Neural crest cell (in vitro differentiated cells): ENCODE measurements around the gene SLC6A11. TPM values are rescaled to one million over a fixed set of nuclear protein-coding genes. Genes with fewer than 3 reads are reported as not detected.

Experiments
- DNase-seq: peaks from one replicate; pipeline ENCODE4 v3.0.0; 2021; ENCODE audit warnings: low read depth, mixed read lengths, low spot score
- H3K27ac Mint-ChIP-seq: one replicate; pipeline ENCODE4 v1.8.0; 2021; ENCODE audit warnings: mild to moderate bottlenecking, mixed read lengths; ENCODE audit not compliant: unreplicated experiment
- H3K27me3 Mint-ChIP-seq: 2 replicates; pipeline ENCODE4 v1.8.0; 2021; ENCODE audit warnings: low read depth, mild to moderate bottlenecking, mixed read lengths
- H3K36me3 Mint-ChIP-seq: 2 replicates; pipeline ENCODE4 v1.8.0; 2021; ENCODE audit warnings: low read depth, mild to moderate bottlenecking, mixed read lengths
- H3K4me1 Mint-ChIP-seq: 2 replicates; pipeline ENCODE4 v1.8.0; 2021; ENCODE audit warnings: mixed read lengths
- H3K4me3 Mint-ChIP-seq: one replicate; pipeline ENCODE4 v1.8.0; 2021; ENCODE audit warnings: mild to moderate bottlenecking, mixed read lengths
- H3K9me3 Mint-ChIP-seq: 2 replicates; pipeline ENCODE4 v1.8.0; 2021; ENCODE audit warnings: mixed read lengths
- total RNA-seq: library from RNA; stranded (reverse); gene quantifications from 2 replicates; pipeline ENCODE4 v1.2.1, GENCODE V29; 2021
- TF ChIP-seq, protein P1 (sequence below): fragments of 200-600 bp; sonication (generic); conservative IDR thresholded peaks from 2 replicates; pipeline ENCODE4 v1.5.0; 2021; ENCODE audit warnings: antibody characterized with exemption, mild to moderate bottlenecking

SLC6A11 gene
- total RNA-seq, 1 donor from 2014 or later: 2.1 TPM

DNA sequence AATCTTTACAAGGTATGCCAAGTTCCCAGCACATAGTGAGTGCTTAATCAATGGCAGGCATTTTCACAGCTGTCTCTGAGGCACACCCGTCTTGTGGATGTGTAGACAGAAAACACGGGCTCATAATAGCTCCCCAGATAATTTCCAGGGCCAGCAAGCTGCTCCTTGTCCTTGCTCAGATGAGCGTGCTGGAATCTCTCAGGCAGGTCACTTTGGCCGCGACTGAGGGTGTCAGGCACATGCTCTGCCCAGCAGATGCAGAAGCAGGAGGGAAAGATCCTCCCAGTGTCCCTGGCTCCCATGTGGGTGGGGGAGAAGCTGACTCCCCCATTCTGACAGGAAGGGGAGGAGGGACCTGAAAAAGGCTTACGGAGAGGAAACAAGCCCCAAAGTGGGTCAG is 141.0 kb downstream of the SLC6A11 start:
- Mint-ChIP-seq H3K4me1 (no peaks in the 10 kb centered on the region), H3K27me3 (peaks cover 19% of the 10 kb centered on the region), H3K36me3 (no peaks in the 10 kb centered on the region), H3K9me3 (no peaks in the 10 kb centered on the region), H3K4me3 (no peak overlapping the region), H3K27ac (no peak overlapping the region)
- DNase-seq: no peak
- TF ChIP-seq, protein P1, sequence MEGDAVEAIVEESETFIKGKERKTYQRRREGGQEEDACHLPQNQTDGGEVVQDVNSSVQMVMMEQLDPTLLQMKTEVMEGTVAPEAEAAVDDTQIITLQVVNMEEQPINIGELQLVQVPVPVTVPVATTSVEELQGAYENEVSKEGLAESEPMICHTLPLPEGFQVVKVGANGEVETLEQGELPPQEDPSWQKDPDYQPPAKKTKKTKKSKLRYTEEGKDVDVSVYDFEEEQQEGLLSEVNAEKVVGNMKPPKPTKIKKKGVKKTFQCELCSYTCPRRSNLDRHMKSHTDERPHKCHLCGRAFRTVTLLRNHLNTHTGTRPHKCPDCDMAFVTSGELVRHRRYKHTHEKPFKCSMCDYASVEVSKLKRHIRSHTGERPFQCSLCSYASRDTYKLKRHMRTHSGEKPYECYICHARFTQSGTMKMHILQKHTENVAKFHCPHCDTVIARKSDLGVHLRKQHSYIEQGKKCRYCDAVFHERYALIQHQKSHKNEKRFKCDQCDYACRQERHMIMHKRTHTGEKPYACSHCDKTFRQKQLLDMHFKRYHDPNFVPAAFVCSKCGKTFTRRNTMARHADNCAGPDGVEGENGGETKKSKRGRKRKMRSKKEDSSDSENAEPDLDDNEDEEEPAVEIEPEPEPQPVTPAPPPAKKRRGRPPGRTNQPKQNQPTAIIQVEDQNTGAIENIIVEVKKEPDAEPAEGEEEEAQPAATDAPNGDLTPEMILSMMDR: no peak

DNA sequence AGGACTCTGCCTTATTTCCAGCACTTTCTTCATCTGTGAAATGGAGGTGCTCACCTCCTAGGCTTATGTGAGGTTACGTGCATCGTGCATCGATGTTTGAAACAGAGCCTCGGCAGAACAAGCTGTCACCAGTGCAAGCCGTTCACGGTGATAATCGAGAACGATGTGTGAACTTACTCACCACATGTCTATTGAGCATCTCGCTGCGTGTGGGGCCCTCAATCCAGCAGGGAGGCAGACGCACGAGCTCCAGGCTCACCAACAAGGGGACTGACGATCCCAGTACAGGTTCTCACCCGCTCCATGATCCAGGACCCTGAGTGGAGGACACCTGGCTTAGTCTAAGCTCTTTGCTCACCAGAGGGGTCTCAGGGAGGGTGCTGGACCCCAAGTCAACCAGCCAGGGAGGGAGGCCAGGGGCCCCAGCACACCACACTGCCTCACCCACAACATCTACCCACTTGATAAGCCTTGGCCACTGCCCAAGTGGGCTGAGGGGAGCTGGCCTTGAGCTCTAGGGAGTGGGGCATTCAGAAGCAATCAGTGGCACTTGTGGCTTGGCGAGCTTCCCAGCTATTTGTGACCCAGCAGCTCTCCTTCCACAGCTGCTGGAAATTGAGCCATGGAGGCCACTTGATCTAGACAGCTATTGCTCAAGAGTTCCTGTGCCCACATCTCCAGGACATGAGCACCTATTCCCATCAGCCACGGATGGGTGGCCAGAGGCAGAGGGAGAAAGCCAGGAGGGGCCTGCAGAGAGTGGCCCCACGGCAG is 142.1 kb downstream of the SLC6A11 start:
- Mint-ChIP-seq H3K27me3 (peaks cover 29% of the 10 kb centered on the region), H3K36me3 (no peaks in the 10 kb centered on the region), H3K9me3 (no peaks in the 10 kb centered on the region), H3K4me1 (no peaks in the 10 kb centered on the region), H3K27ac (no peak overlapping the region), H3K4me3 (no peak overlapping the region)
- TF ChIP-seq, protein P1: no peak
- no peak for DNase-seq

DNA sequence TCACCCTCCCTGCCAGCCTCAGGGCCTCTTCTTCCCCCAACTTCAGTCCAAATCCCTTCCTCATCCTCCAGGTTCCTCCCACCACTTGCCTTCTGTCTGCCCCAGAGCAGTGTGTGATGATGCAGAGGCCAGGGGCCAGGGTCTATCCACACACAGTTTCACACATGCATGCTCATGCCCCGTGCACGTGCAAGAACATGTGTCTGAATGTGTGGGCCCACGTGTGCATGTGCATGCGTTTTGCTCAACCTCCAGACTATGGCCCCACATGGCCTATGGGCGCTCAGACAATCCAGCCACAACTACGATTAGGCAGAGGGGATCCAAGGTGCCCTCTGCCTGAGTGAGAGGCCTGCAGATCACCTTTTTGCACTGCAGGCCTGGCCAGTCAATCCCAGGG is 144.2 kb downstream of the SLC6A11 start:
- H3K4me3 Mint-ChIP-seq: no peak overlapping the region
- TF ChIP-seq, protein P1: no peak
- H3K27me3 Mint-ChIP-seq: peaks cover 38% of the 10 kb centered on the region
- peak overlapping the region; percentile 67 for H3K27ac Mint-ChIP-seq
- no peaks in the 10 kb centered on the region for H3K36me3 Mint-ChIP-seq
- H3K9me3 Mint-ChIP-seq: no peaks in the 10 kb centered on the region
- no peak for DNase-seq
- no peaks in the 10 kb centered on the region for H3K4me1 Mint-ChIP-seq

DNA sequence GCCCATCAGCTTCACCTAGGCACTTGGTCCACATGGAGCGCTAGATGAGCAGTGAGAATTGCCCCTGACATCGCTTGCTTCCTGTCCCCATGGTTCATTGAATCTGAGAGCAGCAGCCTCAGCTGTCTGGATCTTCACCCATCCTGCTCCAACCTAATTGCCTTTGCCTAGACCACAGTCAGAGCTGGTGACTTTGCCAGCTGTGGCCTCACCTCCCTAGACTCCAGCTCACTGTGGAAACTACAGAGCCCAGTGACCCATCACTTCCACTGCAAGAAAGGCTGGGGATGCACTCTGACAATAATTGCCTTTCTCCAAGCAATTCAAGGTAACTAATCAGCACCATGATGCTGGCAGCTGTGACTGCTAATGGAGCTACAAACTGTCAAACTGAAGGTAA is 145.9 kb downstream of the SLC6A11 start:
- no peak overlapping the region for H3K27ac Mint-ChIP-seq
- no peak for DNase-seq
- H3K27me3 Mint-ChIP-seq: peaks cover 47% of the 10 kb centered on the region

DNA sequence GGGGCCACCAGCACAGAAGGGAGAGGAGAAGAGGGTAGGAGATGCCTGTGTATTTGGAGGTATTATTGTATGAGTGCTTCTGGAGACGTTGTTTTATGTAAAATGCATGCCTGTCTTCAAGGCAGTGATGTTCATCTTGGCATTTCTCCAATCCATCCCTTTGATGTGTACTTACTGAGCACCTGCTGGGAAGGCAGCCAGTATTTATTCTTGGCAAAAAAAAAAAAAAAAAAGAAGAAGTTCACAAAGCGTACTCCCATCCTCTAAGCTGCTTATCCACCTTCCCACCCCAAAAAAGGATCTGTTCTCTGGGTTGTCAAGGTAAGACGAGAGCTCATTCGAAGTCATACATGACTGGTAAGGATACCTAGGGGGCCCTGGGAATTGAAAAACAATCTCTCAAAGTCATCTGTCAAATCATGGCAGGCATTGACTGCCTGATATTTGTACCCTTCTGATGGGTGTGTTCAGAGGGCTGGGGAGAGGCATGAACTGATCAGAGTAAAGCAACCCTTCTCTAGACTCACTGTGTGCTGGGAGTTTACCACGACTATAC is 146.5 kb downstream of the SLC6A11 start:
- Mint-ChIP-seq H3K9me3 (no peaks in the 10 kb centered on the region), H3K27me3 (peaks cover 51% of the 10 kb centered on the region)

More for the DNA sequence above, 145.9 kb downstream of the SLC6A11 start:
- Mint-ChIP-seq H3K9me3 (no peaks in the 10 kb centered on the region), H3K36me3 (no peaks in the 10 kb centered on the region), H3K4me3 (no peak overlapping the region), H3K4me1 (no peaks in the 10 kb centered on the region)
- TF ChIP-seq, protein P1: no peak

More for the DNA sequence above, 146.5 kb downstream of the SLC6A11 start:
- Mint-ChIP-seq H3K36me3 (no peaks in the 10 kb centered on the region), H3K27ac (no peak overlapping the region), H3K4me1 (no peaks in the 10 kb centered on the region), H3K4me3 (no peak overlapping the region)
- DNase-seq: no peak
- TF ChIP-seq, protein P1: no peak
